GM21367 (cell line): ENCODE results near the gene SEMA7A.

ENCODE experiments used
- ATAC-seq: cut with Tn5 transposase; IDR thresholded peaks from one replicate; pipeline ENCODE4 v1.9.1; 2021; ENCODE audit not compliant: unreplicated experiment

The SEMA7A gene

GRCh38 chr15:74417225-74417624 lies 16.5 kb downstream of the SEMA7A start:
- no peak for ATAC-seq

- ATAC-seq: no peak
Observed at GRCh38 chr15:74415966-74416916, 17.5 kb downstream of the SEMA7A start.

- no peak for ATAC-seq
Observed at GRCh38 chr15:74414603-74415338, 19.0 kb downstream of the SEMA7A start.

- no peak for ATAC-seq
Observed at GRCh38 chr15:74414081-74414580, 19.6 kb downstream of the SEMA7A start.

DNA sequence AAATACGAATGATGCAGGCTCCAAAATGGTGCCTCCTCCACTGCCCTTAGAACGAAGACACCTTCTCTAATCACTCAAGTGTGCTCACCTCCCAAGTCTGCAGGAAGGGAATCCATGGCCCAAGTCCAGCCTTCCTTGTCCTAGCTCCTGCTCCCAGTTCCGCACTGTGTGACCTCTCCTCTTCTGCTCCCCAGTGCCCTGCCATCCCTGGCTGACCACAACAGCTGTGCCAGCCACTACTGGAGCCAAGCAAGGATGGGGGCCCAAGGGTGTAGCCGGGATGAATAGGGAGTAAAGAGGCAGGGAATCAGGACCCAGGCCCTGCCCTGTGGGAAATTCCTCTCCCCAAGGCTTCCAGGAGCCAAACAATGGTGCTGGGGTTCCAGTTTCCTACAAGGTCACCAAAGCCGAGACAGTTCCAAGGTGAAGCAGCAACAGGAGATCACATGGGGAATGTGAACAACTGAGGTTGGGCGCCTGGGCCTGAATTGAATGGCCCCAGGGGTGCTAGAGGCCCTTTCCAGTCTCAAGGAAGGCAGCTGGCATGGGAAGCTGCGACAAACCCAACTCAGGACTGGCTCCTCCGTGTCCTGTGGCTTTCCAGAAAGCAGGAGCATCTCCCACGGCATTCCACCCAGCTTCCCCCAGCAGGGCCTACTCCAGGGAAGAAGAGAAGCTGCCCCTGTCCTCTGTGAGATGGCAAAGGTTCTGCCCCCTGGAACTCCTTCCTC lies 20.2 kb downstream of the SEMA7A start:
- no peak for ATAC-seq

DNA sequence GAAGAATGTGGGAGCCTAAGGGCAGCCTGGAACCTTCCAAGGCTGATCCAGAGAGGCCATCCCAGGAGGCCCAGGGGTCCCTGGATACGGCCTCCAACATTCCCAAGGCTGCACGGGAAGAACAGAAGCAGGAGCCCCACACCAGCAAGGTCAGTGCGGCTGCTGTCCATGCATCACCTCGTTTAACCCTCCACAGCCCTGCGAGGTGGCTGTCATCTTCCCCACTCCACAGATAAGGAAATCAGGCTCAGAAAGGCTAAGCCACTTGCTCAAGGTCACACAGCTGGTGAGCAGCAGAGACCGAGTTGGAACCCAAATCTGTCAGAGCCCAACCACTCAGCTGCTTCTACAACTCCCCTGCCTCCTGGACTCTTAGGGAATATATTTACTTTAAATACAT lies 21.6 kb downstream of the SEMA7A start:
- no peak for ATAC-seq

DNA sequence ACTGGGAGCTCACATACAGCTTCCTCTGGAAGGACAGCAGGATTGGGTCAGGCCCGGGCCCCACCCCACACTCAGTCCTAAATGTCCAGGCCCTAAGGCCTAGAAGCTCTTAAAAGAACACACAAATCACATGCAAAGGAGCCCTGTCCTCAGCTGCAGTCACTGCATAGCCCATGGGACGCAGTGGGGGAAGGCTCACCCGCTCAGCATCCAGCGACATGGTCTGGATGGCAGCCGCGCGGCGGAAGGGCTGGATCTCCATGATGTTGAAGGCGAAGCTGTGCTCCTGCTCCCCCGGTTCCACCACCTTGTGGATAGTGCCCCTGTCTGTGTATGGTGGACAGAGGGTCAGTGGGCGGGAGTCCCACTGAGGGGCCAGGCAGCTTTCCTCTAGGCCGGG lies 22.1 kb downstream of the SEMA7A start:
- ATAC-seq: no peak

- no peak for ATAC-seq
Observed at GRCh38 chr15:74410502-74410901, 23.3 kb downstream of the SEMA7A start.

GRCh38 chr15:74409225-74409624 lies 24.5 kb downstream of the SEMA7A start:
- no peak for ATAC-seq

- no peak for ATAC-seq
Observed at GRCh38 chr15:74408815-74409214, 24.9 kb downstream of the SEMA7A start.

DNA sequence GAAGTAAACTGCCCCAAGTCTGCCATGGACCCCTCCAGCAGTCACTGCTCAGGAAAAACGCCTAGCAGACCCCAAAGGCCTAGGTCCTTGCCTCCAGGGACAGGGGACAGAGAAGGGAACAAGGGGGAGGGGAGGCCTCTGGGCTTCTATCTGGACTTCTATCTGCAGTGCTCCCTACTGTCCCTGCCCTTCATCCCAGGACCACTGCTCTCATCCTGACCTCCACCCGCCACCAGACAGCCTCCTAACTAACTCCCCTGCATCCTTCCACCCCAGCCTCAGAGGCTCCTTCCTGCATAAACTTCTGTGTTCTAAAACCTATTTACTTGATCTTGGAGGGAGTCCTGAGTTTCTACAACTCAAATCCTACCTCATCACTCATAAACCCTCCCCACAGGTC lies 25.4 kb downstream of the SEMA7A start:
- ATAC-seq: no peak

GRCh38 chr15:74406992-74407705 lies 26.6 kb downstream of the SEMA7A start:
- no peak for ATAC-seq

- ATAC-seq: no peak
Observed at GRCh38 chr15:74406517-74406916, 27.2 kb downstream of the SEMA7A start.

- no peak for ATAC-seq
Observed at GRCh38 chr15:74405823-74406222, 27.9 kb downstream of the SEMA7A start.

GRCh38 chr15:74403991-74404563 lies 29.7 kb downstream of the SEMA7A start:
- ATAC-seq: no peak

DNA sequence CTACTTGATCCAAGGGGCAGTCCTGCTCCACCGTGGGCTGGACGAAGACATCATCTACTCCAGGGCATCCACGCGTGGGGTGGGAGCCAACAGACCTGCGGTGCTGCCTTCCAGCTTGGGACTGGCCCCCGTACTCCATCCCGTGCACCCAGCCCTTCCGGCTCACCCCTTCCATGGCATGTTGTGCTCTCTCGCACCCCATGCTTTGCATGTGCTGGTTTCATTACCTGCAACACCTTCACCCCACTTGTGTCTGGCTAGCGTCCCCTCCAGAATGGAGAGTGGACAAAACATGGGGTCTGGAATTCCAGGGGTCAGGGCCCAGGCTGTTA lies 30.2 kb downstream of the SEMA7A start:
- ATAC-seq: no peak

- ATAC-seq: no peak
Observed at GRCh38 chr15:74402873-74403587, 30.7 kb downstream of the SEMA7A start.

DNA sequence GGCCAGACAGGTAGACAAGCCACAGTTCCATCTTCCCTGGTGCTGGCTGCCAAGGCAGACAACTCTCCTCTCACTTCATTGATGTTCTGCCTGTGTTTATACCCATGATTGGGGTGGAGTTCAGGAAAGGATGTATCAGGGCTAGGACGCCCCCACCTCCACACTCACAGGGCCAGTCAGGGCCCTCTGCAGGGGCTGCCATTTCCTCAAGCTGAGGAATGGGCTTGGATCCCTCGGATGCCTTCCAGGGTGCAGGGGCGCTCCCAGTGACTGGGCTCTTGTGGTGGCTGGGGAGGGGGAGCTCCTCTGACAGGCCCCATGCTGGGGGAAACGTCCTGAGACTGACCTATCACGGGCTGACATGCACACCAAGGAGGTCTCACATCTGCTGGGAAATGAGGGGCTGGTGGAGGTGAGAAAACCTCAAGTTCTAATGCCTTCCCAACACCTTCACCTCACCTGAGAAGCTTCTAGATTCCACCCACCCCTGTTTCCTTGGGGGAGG lies 31.4 kb downstream of the SEMA7A start:
- ATAC-seq: no peak

GRCh38 chr15:74400915-74401757 lies 32.6 kb downstream of the SEMA7A start:
- no peak for ATAC-seq
